Measurements from ENCODE around the gene KCNH6.

Gene KCNH6

DNA sequence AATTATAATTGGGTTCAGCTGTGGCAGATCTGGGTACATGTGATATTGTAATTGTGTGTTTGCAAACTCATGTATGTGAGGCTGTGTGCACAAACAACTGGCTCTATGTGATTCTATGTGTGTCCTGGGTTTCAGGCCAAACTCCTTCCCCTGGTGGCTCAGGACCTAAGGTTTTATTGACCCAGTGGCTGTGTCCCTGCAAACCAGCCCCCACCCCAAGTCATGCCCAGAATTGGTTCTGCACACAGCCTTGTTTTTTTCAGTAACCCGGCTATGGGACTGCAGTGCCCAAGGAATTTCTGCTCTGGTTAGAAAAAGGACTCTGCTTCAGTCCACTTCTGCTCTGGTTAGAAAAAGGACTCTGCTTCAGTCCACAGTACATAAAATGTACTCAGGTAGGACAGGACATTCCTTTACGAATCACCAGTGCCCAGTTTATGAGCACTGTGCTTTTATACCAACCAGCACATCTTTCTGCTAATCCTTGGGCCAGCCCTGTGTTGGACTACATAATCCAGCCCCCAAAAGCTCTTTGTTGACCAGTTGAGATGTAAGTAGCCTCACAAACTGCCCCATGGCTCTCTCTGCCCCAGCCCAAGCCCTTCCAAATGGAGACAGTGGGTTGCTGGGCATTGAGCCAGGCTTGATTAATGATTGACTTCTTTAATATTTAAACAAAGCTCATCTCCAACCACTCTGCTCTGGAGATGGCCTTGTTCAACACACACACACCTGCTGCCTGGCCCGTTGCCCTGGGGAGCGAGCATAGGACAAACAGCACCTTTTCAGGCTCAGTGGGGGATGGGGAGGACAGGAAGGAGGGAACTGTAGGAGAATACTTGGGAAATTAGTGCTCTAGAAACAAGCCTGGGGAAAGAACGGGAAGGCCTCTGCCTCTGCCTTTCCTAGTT lies 2.9 kb upstream of the KCNH6 start:
- no peak for DNase-seq (ENCODE audit: extremely low spot score)
- TF ChIP-seq, protein P1, sequence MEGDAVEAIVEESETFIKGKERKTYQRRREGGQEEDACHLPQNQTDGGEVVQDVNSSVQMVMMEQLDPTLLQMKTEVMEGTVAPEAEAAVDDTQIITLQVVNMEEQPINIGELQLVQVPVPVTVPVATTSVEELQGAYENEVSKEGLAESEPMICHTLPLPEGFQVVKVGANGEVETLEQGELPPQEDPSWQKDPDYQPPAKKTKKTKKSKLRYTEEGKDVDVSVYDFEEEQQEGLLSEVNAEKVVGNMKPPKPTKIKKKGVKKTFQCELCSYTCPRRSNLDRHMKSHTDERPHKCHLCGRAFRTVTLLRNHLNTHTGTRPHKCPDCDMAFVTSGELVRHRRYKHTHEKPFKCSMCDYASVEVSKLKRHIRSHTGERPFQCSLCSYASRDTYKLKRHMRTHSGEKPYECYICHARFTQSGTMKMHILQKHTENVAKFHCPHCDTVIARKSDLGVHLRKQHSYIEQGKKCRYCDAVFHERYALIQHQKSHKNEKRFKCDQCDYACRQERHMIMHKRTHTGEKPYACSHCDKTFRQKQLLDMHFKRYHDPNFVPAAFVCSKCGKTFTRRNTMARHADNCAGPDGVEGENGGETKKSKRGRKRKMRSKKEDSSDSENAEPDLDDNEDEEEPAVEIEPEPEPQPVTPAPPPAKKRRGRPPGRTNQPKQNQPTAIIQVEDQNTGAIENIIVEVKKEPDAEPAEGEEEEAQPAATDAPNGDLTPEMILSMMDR (IDR thresholded peaks at IDR 0.05; ENCODE audit: control extremely low read depth, extremely low read depth, low read depth, missing control alignments), result no peak
- ChIA-PET CTCF (interaction anchor here (1.4 kb wide), 2 partner anchors 95 to 113 kb away, joined by 3 to 4 read pairs; no protein-coding TSS in a partner anchor), POLR2A (no interaction called here)

DNA sequence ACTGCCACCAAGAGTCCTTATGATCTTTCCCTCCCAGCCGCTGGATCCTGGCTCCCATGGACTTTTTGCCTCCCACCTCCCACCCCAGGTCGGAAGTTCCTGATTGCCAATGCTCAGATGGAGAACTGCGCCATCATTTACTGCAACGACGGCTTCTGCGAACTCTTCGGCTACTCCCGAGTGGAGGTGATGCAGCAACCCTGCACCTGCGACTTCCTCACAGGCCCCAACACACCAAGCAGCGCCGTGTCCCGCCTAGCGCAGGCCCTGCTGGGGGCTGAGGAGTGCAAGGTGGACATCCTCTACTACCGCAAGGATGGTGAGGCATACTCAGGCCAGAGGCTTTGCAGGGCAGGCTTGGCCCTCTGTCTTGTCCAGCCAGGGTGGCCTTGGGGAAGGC lies 893 bp downstream of the KCNH6 start:
- TF ChIP-seq, protein P1 (IDR thresholded peaks at IDR 0.05; ENCODE audit: control extremely low read depth, extremely low read depth, low read depth, missing control alignments), result no peak
- CTCF ChIA-PET, result no interaction called here
- POLR2A ChIA-PET, result no interaction called here
- DNase-seq (ENCODE audit: extremely low spot score), result no peak

DNA sequence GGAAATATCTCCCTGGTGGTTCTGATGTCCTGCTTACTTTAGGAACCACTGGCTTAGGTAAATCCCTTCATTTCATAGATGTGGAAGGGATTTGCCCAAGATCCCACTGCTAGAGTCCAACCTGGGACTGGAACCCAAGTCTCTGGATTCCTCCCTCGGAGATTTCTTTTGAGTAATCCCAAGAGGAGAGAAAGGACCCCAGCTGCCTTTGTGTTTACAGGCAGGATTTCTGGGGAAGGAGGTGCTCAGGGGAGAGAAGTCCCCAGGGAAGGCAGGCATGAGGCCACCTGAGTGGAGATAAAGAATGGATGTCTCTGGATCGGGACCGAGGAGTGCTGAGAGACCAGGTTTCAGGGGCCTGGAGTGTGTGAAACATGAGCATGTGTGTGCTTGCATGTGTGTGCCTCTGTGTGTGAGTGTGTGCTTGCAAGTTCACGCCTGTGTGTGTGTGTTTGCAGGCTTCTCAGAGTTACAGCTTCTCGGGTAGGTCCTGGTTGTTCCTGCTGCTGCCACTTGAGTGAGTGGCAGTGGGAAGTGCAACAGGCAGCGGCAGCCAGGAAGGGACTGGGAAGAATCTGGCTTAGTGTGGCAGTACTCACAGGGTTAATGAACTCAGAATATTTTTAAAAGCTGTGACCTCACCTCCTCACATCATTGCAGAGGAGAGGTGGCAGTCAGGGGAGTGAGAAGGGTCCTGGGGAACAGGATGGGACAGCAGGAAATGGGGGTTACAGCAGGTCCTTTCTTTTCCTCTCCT lies 2.2 kb downstream of the KCNH6 start:
- DNase-seq (ENCODE audit: extremely low spot score), result no peak
- CTCF ChIA-PET, result interaction anchor here (1.1 kb wide), 1 partner anchor 47 kb away, joined by 3 read pairs; no protein-coding TSS in a partner anchor
- TF ChIP-seq, protein P1 (IDR thresholded peaks at IDR 0.05; ENCODE audit: control extremely low read depth, extremely low read depth, low read depth, missing control alignments), result no peak
- POLR2A ChIA-PET, result no interaction called here

DNA sequence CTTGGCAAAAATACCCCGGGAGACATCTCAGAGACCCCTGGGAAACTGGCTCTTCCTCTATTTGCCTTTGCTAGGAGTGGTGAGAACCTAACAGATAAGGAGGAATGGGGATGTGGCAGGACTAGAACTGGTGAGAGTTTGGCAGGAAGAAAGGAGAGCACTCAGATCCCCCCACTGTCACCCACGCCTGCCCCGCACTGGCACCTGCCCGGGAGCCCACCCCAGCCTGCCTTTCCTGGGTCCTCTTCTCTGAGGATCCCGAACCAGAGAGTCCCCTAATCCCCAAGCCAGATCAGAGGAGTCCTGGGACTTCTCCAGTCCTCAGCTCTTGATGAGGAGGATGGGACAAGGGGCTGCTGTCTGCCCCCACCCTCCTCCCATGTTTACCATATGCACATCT lies 3.7 kb downstream of the KCNH6 start:
- TF ChIP-seq, protein P1 (IDR thresholded peaks at IDR 0.05; ENCODE audit: control extremely low read depth, extremely low read depth, low read depth, missing control alignments), result no peak
- POLR2A ChIA-PET, result interaction anchor here (0.6 kb wide), 2 partner anchors 69 to 1664 kb away, joined by 3 to 8 read pairs; no protein-coding TSS in a partner anchor
- DNase-seq (ENCODE audit: extremely low spot score), result no peak
- CTCF ChIA-PET, result interaction anchor here (1.1 kb wide), 1 partner anchor 49 kb away, joined by 3 read pairs; no protein-coding TSS in a partner anchor

DNA sequence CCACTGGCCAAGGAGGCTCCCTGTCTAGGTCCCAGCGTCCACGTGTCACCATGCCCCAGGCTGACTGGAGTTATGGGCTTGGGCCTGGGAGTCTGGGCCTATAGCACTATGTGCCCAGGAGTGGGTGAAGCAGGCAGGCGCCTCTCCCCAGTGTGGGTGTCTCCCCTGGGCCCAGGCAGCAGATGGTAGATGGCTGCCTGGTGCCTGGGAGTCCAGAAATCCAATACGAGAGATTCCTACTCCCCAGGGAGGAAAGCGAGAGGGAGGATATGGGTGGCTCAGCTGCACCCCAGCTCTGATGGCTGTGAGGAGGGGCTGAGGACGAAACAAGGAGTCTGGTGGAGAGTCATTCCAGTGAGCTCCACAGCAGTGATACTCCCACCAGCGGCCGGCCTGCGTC lies 5.0 kb downstream of the KCNH6 start:
- TF ChIP-seq, protein P1 (IDR thresholded peaks at IDR 0.05; ENCODE audit: control extremely low read depth, extremely low read depth, low read depth, missing control alignments), result no peak
- CTCF ChIA-PET, result interaction anchor here (0.8 to 1.3 kb wide), 2 partner anchors 103 to 121 kb away, joined by 3 read pairs; no protein-coding TSS in a partner anchor
- POLR2A ChIA-PET, result no interaction called here
- DNase-seq (ENCODE audit: extremely low spot score), result no peak

Data from GM10248 (cell line).